ENCODE measurements around the gene ATG10. TPM values are rescaled to one million over a fixed set of nuclear protein-coding genes. Genes with fewer than 3 reads are reported as not detected.

ATG10 gene
- total and polyA plus RNA-seq, 2 of the 13 experiments (the other 11 are each of a cell fraction or from before 2014, with no cell fraction given): 2.0 to 5.7 TPM

GRCh38 chr5:82077496-82077895 lies 105.7 kb downstream of the ATG10 start (continued):
- TF ChIP-seq PHF5A (CRISPR knock-in tag; IDR thresholded peaks at IDR 0.05; ENCODE audit: low read depth, unreplicated experiment) (no peak), ZFP90 (CRISPR knock-in tag; IDR thresholded peaks at IDR 0.05; ENCODE audit: borderline replicate concordance) (no peak), ELF3 (CRISPR knock-in tag; IDR thresholded peaks at IDR 0.05) (no peak), MBNL3 (CRISPR knock-in tag; conservative IDR thresholded peaks at IDR 0.05) (no peak), AFF4 (CRISPR knock-in tag; IDR thresholded peaks at IDR 0.05) (no peak), ZNF367 (CRISPR knock-in tag; IDR thresholded peaks at IDR 0.05; ENCODE audit: borderline replicate concordance) (no peak), SP2 (CRISPR knock-in tag; IDR thresholded peaks at IDR 0.05) (no peak)

- no peak for ATAC-seq
- TF ChIP-seq MAFF (IDR thresholded peaks at IDR 0.05; ENCODE audit: low read depth, low read length): peak; percentile 55
- peak; percentile 54 to 84 for TF ChIP-seq MAFK (conservative IDR thresholded peaks at IDR 0.05 in 1 of 2, IDR thresholded peaks at IDR 0.05 in 1 of 2; ENCODE audit: low read length in 2 of 2)
- TF ChIP-seq ZNF44 (CRISPR knock-in tag; IDR thresholded peaks at IDR 0.05): no peak
- FAIRE-seq: no peak
- WGBS (ENCODE audit: low lambda C conversion rate): 6% methylated on average over 1 of the region's 1 CpG
- Histone ChIP-seq H3K27me3 (ENCODE audit: control insufficient read depth in 1 of 2, insufficient read depth in 2 of 2, low read length in 2 of 2) (no peaks in the 10 kb centered on the region), H3K4me1 (ENCODE audit: insufficient read depth, low read length) (no peaks in the 10 kb centered on the region), H3K9ac (ENCODE audit: insufficient read depth, low read depth, low read length) (no peak overlapping the region), H3K4me3 (replicated peaks in 1 of 3; ENCODE audit: insufficient read depth in 1 of 3, low read depth in 2 of 3, low read length in 3 of 3) (no peak overlapping the region), H3K27ac (ENCODE audit: extremely low read length, insufficient read depth, low read length) (no peak overlapping the region), H3K79me2 (ENCODE audit: insufficient read depth, low read length) (no peaks in the 10 kb centered on the region), H3K4me2 (ENCODE audit: low read depth, low read length) (no peak overlapping the region), H3K36me3 (replicated peaks in 1 of 2; ENCODE audit: control insufficient read depth in 1 of 2, insufficient read depth in 2 of 2, low read length in 2 of 2) (no peaks in the 10 kb centered on the region), H2AFZ (ENCODE audit: low read length) (no peak overlapping the region), H4K20me1 (ENCODE audit: insufficient read depth, low read length) (no peaks in the 10 kb centered on the region), H3K9me3 (ENCODE audit: low read length) (peaks cover 18% of the 10 kb centered on the region; the same call in 1 of the 2 replicates)
- no peak for DNase-seq (ENCODE audit: low spot score)
- in situ Hi-C loops (cut with HindIII; ENCODE audit: extremely low pct_ligation_motif_present, low pct_unique_long_range_greater_than_20kb) (no loop called here), intact Hi-C loops (cut with micrococcal nuclease; ENCODE audit: unreplicated experiment) (no loop called here)
- no TSS peak for BruUV-seq (replicated peaks)
- ChIA-PET POLR2A (no interaction called here), CTCF (ENCODE audit: low intra/inter-chr PET ratio, low total read pairs) (no interaction called here)
Observed at GRCh38 chr5:82091617-82092016, 119.8 kb downstream of the ATG10 start.
